Dendritic cell treated with granulocyte-macrophage colony-stimulating factor and Interleukin-4, amounts not matched to agents 40 ng/mL and 50 ng/mL, for 4 days (primary cell): Measurements from ENCODE around the gene RXRG.

ENCODE experiments used
- H3K27ac Mint-ChIP-seq: one replicate; pipeline ENCODE4 v1.8.0; 2022; ENCODE audit warnings: mild to moderate bottlenecking, mixed read lengths
- H3K27me3 Mint-ChIP-seq: one replicate; pipeline ENCODE4 v1.8.0; 2022; ENCODE audit warnings: mild to moderate bottlenecking, mixed read lengths
- H3K36me3 Mint-ChIP-seq: one replicate; pipeline ENCODE4 v1.8.0; 2022; ENCODE audit warnings: low read depth, mixed read lengths
- H3K4me1 Mint-ChIP-seq: one replicate; pipeline ENCODE4 v1.8.0; 2022; ENCODE audit warnings: low read depth, mixed read lengths
- H3K4me3 Mint-ChIP-seq: one replicate; pipeline ENCODE4 v1.8.0; 2022; ENCODE audit warnings: mild to moderate bottlenecking, moderate library complexity, mixed read lengths
- H3K9me3 Mint-ChIP-seq: one replicate; pipeline ENCODE4 v1.8.0; 2022; ENCODE audit warnings: mixed read lengths
- intact Hi-C: fragments of 100-400 bp; cut with micrococcal nuclease; formaldehyde crosslinking; loops from one replicate; pipeline ENCODE4 v1.15.0; 2022

Gene RXRG

DNA sequence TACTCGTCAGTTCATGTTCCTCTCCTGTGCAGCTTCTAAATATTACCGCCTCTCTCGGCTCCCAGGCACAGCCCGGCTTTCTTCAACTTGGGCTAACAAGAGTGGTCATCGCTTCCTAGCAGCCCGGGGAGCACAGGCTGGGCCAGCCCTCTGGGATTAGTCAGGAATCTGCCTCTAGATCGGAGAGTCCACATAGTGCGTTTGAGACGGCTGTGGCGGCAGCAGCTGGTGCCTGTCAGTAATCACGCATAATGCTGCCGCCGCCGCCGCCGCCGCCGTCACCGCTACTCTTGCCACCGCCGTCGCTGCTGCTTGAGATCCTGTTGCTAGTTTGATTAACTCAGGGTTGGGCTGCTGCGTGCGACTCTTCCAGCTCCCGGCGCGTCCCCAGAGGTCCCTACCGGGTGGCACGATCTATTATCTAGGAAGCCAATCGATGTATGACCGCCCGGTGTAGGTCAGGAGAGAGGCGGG is at the start of gene RXRG:
RXRG (minus strand) TSS at position 230 of the 474 bp plus-strand sequence. CDS start 233 bp downstream, outside the sequence.
- no peak within 1 kb of the TSS for H3K27ac Mint-ChIP-seq
- intact Hi-C loops, result no loop called here
- no peaks in the 10 kb centered on the region for H3K4me1 Mint-ChIP-seq
- H3K36me3 Mint-ChIP-seq, result no peaks in the 10 kb centered on the region
- H3K4me3 Mint-ChIP-seq, result no peak within 1 kb of the TSS
- peaks cover 38% of the 10 kb centered on the region for H3K27me3 Mint-ChIP-seq
- H3K9me3 Mint-ChIP-seq, result no peaks in the 10 kb centered on the region

DNA sequence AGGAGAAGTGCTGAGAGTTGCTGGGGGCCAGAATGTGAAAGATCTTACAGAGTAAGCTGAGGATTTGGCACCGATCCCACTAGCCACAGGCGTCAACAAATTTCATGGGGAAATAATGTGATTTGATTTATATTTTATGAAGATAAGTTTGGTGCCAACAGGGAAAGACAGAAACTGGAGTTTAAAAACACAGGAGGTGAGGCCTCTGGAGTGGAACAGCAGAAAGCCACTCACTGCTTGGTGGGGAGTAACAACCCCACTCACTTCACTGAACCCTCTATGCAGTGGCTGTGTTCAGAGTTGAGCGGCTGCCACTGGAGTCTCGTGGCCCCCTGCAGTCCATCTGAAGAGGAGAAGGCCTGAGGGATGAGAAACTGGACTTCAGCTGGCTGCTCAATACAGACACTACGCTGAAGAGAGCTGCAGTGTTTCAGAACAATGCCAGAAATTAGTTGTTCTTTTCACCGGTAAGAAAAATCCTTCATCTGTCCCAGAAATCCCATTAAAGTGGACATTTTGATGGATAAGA is 48.0 kb upstream of the RXRG start:
- H3K36me3 Mint-ChIP-seq, result no peaks in the 10 kb centered on the region
- intact Hi-C loops, result no loop called here
- H3K27me3 Mint-ChIP-seq, result peaks cover 14% of the 10 kb centered on the region
- no peak overlapping the region for H3K4me3 Mint-ChIP-seq
- H3K27ac Mint-ChIP-seq, result no peak overlapping the region
- H3K4me1 Mint-ChIP-seq, result no peaks in the 10 kb centered on the region
- no peaks in the 10 kb centered on the region for H3K9me3 Mint-ChIP-seq

DNA sequence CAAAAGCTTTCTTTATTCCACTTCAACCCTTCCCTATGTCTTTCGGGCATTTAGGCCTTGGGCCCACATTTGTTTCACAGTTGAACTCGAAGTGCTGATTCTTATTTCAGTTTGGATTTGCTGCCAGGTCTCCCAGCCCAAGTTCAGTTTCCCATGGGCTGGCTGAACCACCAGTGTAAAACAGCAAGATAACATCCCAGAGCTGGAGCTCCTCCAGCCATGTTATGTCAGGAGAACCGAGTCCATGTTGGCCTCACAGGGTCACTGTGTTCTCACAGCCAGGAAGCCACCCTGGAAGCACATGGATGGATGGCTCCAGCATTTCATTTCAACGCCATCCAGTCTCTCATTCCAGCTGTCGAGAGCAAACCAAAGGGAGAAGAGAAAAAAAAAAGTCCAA is 45.2 kb upstream of the RXRG start:
- no peak overlapping the region for H3K4me3 Mint-ChIP-seq
- no peaks in the 10 kb centered on the region for H3K9me3 Mint-ChIP-seq
- intact Hi-C loops, result no loop called here
- no peak overlapping the region for H3K27ac Mint-ChIP-seq
- H3K36me3 Mint-ChIP-seq, result no peaks in the 10 kb centered on the region
- peaks cover 23% of the 10 kb centered on the region for H3K27me3 Mint-ChIP-seq
- H3K4me1 Mint-ChIP-seq, result no peaks in the 10 kb centered on the region

DNA sequence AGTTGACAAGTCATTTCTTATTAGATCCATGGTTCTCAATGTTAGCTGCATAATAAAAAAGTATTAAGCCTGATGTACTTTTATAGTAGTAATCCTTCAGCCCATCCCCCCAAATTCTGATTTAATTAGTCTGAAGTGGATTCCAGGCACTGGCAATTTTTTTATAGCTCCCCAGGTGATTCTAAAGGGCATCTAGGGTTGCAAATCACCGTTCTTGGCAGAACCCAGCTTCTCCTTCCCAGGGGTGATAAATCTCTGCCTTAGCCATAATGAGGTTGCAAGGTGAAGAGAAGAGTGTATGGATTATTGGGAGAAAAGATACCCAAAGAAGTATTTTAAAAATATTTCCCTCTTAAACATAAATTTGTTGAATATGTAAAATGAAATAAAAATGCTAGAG is 43.0 kb upstream of the RXRG start:
- no peaks in the 10 kb centered on the region for H3K36me3 Mint-ChIP-seq
- H3K4me3 Mint-ChIP-seq, result no peak overlapping the region
- H3K4me1 Mint-ChIP-seq, result no peaks in the 10 kb centered on the region
- intact Hi-C loops, result no loop called here
- H3K27ac Mint-ChIP-seq, result no peak overlapping the region
- no peaks in the 10 kb centered on the region for H3K9me3 Mint-ChIP-seq
- peaks cover 22% of the 10 kb centered on the region for H3K27me3 Mint-ChIP-seq

DNA sequence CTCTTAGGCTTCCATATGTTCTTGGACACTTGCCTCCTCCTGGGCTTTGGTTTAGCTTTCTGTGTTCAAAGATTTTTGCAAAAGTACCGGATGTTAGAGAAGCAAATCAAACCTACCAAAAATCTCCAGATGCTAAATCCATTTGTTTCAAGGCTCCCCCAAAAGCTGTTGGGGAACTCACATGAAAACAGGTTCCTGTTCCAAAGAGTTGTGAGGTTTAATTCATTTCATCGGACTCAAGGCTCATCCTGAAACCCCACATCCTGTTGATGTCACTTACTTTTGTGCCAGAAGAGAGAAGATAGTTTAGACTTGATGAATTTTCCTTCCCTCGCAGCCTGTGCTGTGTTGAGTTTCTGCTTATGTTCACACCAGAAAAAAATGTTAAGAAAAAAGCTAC is 41.7 kb upstream of the RXRG start:
- intact Hi-C loops, result no loop called here
- peaks cover 18% of the 10 kb centered on the region for H3K27me3 Mint-ChIP-seq
- H3K9me3 Mint-ChIP-seq, result no peaks in the 10 kb centered on the region
- no peak overlapping the region for H3K27ac Mint-ChIP-seq
- H3K4me1 Mint-ChIP-seq, result peaks cover 9% of the 10 kb centered on the region
- H3K36me3 Mint-ChIP-seq, result no peaks in the 10 kb centered on the region
- no peak overlapping the region for H3K4me3 Mint-ChIP-seq

DNA sequence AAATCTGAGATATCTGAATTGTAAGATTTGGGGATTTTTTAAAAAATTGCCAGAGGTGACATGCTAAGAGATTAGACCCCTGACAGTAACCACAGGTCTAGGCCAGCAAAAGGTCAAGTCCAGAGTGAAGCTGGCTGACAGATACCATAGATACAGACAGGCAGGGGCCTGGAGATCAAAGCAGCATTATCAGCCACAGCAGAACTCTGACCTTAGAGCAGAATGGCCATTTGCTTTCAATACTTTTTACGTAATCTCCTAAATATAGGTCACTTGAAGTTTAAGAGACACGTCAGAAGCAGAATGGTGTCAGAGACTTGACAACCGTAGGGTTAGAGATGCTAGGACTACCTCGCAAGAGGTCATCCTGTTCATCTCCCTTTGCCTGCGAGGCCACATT is 40.8 kb upstream of the RXRG start:
- Mint-ChIP-seq H3K27me3 (peaks cover 20% of the 10 kb centered on the region), H3K27ac (no peak overlapping the region), H3K9me3 (no peaks in the 10 kb centered on the region), H3K4me3 (no peak overlapping the region), H3K4me1 (peaks cover 14% of the 10 kb centered on the region), H3K36me3 (no peaks in the 10 kb centered on the region)
- intact Hi-C loops, result no loop called here

DNA sequence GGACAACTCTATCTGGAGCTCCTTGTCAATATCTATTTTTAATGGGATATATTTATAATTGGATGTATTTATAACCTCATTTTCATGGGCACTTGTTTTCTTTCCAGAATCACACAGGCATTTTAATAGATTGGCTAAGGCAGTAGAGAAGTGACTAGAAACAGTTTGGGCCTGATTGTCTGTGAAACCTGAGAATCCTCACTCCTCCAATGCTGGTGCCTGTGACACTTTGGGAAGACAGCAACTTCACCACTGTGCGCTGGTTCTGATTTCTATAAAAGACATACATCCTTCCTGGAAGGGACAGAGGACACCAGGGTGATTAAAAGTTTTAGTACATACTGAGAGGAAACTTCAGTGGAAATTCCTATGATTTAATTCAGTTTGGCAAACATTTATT is 39.6 kb upstream of the RXRG start:
- no peaks in the 10 kb centered on the region for H3K36me3 Mint-ChIP-seq

DNA sequence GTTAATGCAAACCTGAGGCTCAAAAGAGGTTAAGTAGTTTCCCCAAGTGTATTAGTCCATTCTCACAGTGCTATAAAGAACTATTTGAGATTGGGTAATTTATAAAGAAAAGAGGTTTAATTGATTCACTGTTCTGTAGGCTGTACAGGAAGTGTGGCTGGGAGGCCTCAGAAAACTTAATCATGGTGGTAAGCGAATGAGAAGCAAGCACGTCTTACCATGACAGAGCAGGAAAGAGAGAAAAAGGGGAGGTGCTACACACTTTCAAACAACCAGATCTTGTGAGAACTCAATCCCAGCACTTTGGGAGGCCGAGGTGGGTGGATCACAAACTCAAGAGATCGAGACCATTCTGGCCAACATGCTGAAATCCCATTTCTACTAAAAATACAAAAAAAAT is 38.5 kb upstream of the RXRG start:
- Mint-ChIP-seq H3K4me1 (peaks cover 14% of the 10 kb centered on the region), H3K27me3 (peaks cover 18% of the 10 kb centered on the region), H3K4me3 (no peak overlapping the region), H3K36me3 (no peaks in the 10 kb centered on the region), H3K27ac (no peak overlapping the region), H3K9me3 (no peaks in the 10 kb centered on the region)
- intact Hi-C loops, result no loop called here

More for the DNA sequence above, 39.6 kb upstream of the RXRG start:
- no peak overlapping the region for H3K27ac Mint-ChIP-seq
- H3K27me3 Mint-ChIP-seq, result peaks cover 20% of the 10 kb centered on the region
- no peak overlapping the region for H3K4me3 Mint-ChIP-seq
- intact Hi-C loops, result no loop called here
- no peaks in the 10 kb centered on the region for H3K9me3 Mint-ChIP-seq
- H3K4me1 Mint-ChIP-seq, result peaks cover 14% of the 10 kb centered on the region

DNA sequence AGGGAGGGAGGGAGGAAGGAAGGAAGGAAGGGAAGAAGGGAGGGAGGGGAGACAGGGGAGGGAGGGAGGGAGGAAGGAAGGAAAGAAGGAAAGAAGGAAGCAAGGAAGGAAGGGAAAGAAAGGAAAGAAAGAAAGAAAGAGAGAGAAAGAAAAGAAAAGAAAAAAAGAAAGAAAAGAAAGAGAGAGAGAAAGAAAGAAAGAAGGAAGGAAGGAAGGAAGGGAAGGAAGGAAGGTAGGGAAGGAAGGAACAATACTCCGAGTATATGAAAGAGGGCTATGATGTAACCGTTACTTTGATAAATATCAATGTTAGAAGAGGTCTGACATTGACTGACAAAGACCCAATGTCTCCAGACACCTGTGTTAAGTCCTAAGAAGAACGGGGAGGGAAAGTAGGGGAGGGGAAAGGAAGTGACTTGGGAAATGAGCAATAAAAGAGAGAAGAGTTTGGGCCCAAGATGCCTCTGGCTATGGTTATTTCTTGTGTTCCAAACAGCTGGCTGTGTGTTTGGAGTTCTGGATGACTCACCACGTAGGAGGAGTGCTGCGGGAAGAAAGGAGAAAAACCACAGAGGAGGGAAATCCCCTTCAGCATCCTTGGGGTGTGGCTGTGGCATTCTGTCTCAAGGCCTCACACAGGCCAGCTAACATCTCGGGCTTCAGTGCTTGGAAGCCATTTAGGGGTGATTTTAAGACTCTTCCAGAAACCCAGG is 37.0 kb upstream of the RXRG start:
- intact Hi-C loops, result no loop called here
- H3K36me3 Mint-ChIP-seq, result no peaks in the 10 kb centered on the region
- H3K4me1 Mint-ChIP-seq, result peaks cover 14% of the 10 kb centered on the region
- H3K9me3 Mint-ChIP-seq, result no peaks in the 10 kb centered on the region
- no peak overlapping the region for H3K4me3 Mint-ChIP-seq
- peaks cover 15% of the 10 kb centered on the region for H3K27me3 Mint-ChIP-seq
- no peak overlapping the region for H3K27ac Mint-ChIP-seq

DNA sequence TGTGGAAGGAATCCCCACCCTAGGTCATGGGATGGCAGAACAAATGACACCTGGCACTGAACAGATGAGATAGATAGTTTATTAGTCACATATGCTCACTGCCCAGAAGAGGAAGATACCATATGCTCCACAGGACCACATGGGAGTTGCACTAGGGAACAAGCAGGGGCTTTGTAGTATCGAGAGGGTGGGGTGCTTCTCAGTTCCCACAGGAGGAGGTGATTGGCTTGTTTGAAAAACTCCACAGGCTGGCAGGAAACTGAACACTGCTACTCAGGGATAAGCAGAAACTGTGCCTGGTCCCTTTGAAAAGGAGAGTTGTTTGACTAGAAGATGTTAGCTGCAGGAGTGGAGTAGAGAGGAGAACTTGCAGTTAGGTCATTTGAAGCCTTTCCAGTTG is 31.9 kb upstream of the RXRG start:
- H3K4me1 Mint-ChIP-seq, result peaks cover 6% of the 10 kb centered on the region
- intact Hi-C loops, result no loop called here
- peaks cover 14% of the 10 kb centered on the region for H3K27me3 Mint-ChIP-seq
- H3K36me3 Mint-ChIP-seq, result no peaks in the 10 kb centered on the region
- no peaks in the 10 kb centered on the region for H3K9me3 Mint-ChIP-seq
- no peak overlapping the region for H3K27ac Mint-ChIP-seq
- no peak overlapping the region for H3K4me3 Mint-ChIP-seq

DNA sequence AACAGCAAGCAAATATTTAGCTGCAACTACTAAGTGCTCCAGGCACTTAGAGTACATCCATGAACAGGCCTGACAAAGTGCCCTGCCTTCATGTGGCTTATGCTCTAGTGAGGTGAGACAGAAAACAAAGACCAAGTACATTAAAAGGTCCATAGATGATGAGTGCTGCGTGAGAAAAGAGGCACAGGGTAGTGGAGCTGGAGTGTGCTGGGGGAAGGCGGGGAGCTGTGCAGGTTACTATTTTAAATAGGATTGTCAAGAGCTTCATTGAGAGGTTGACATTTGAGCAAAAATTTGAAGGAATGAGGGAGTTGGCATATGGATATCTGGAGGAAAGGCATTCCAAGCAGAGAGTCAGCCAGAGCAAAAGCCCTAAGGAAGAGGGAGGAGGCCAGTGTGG is 29.3 kb upstream of the RXRG start:
- H3K4me3 Mint-ChIP-seq, result no peak overlapping the region
- peaks cover 11% of the 10 kb centered on the region for H3K27me3 Mint-ChIP-seq
- no peaks in the 10 kb centered on the region for H3K9me3 Mint-ChIP-seq
- intact Hi-C loops, result no loop called here
- no peak overlapping the region for H3K27ac Mint-ChIP-seq
- H3K36me3 Mint-ChIP-seq, result no peaks in the 10 kb centered on the region
- H3K4me1 Mint-ChIP-seq, result no peaks in the 10 kb centered on the region

DNA sequence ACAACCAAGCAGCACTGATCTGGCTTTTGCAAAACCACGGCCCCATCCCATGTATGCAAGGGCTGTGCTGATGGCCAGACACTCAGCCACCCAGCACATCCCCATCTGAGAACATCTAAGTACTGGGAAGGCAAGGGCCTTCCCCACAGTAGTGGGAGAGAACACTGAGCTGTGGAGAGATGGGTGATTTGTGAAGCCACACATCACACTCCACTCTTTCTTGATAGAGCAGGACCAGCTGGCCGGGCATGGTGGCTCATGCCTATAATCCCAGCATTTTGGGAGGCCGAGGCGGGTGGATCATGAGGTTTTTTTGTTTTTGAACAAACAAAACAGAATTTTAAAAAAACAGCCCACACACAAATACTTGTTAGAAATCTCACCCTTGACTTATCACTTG is 28.2 kb upstream of the RXRG start:
- no peaks in the 10 kb centered on the region for H3K36me3 Mint-ChIP-seq
- peaks cover 12% of the 10 kb centered on the region for H3K27me3 Mint-ChIP-seq
- no peaks in the 10 kb centered on the region for H3K9me3 Mint-ChIP-seq
- intact Hi-C loops, result no loop called here
- H3K27ac Mint-ChIP-seq, result no peak overlapping the region
- no peak overlapping the region for H3K4me3 Mint-ChIP-seq
- no peaks in the 10 kb centered on the region for H3K4me1 Mint-ChIP-seq

DNA sequence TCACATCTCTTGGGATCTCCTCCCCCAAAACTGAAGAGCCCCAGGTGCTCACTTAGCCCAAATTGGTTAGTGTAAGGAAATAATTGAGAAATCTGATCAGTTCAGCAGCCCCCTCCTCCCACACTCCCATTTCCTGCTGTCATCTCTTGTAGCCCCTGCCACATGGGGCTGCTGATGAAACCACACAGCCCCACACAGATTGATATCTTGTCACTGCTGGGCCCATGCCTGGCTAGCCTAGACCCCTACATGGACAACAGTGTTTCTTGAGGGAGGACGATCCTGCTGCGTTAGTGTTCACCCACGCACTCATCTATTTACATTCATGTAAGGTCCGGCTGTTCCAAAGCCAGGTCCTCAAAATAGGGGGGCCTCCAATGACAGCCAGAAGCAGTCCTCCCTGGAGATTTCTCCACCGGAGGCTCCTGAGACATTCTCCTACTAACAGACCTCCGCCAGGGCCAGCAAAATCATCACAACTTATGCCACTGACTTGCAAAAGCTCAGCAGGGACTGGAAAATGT is 23.9 kb upstream of the RXRG start:
- Mint-ChIP-seq H3K36me3 (no peaks in the 10 kb centered on the region), H3K27me3 (peaks cover 23% of the 10 kb centered on the region), H3K4me3 (no peak overlapping the region), H3K9me3 (no peaks in the 10 kb centered on the region), H3K27ac (no peak overlapping the region), H3K4me1 (no peaks in the 10 kb centered on the region)
- intact Hi-C loops, result no loop called here

DNA sequence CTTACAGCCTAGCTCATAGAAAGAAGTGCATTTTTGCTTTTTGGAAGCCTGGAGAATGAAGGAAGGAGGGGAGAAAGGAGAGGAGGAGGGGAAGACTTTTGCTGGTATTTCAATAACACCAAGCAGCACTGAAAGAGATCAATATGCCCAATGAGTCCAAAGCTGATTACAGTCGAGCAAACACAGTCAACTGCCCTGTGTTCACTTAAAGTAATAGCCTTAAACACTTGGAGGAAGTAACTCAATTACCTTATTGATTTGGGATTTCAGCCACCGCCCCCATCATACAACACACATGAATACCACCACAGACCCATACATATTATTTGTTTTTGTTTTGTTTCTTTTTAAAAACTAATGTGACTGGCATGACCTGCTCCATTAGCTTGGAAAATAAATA is 23.3 kb upstream of the RXRG start:
- H3K36me3 Mint-ChIP-seq, result no peaks in the 10 kb centered on the region

DNA sequence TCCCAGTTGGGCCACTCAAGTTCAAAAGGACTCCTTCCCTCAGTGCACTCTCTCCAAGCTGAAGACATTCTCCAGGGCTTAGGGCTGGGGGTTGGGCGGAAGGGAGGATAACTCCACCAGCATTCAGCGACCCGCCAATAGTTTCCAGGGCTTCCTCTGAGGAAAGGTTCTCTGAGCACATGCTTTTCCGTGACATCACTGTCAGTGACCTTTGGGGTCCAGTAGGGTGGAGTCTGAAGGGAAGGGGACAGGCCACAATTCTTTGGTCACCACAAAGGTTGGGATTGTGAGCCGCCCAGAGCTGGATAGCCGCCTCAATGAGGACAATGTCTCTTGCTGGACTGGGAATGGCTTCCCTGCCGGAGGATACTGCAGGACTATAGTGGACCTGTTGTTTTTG is 22.8 kb upstream of the RXRG start:
- H3K36me3 Mint-ChIP-seq, result no peaks in the 10 kb centered on the region
- H3K9me3 Mint-ChIP-seq, result no peaks in the 10 kb centered on the region
- no peak overlapping the region for H3K27ac Mint-ChIP-seq
- H3K27me3 Mint-ChIP-seq, result peaks cover 25% of the 10 kb centered on the region
- H3K4me3 Mint-ChIP-seq, result no peak overlapping the region
- intact Hi-C loops, result no loop called here
- H3K4me1 Mint-ChIP-seq, result no peaks in the 10 kb centered on the region

More for the DNA sequence above, 23.3 kb upstream of the RXRG start:
- no peaks in the 10 kb centered on the region for H3K9me3 Mint-ChIP-seq
- no peak overlapping the region for H3K27ac Mint-ChIP-seq
- peaks cover 25% of the 10 kb centered on the region for H3K27me3 Mint-ChIP-seq
- H3K4me3 Mint-ChIP-seq, result no peak overlapping the region
- no peaks in the 10 kb centered on the region for H3K4me1 Mint-ChIP-seq
- intact Hi-C loops, result no loop called here
